Endothelial cell (in vitro differentiated cells): ENCODE data around the gene MUC6. TPM values are rescaled to one million over a fixed set of nuclear protein-coding genes. Genes with fewer than 3 reads are reported as not detected.
A peak's percentile ranks its signal among the peaks of the same experiment; 100 is the strongest.

Source experiments
- DNase-seq: peaks from one replicate; pipeline ENCODE4 v3.0.0; 2021; ENCODE audit warnings: low spot score
- H3K27ac Mint-ChIP-seq: one replicate; pipeline ENCODE4 v1.8.0; 2021; ENCODE audit warnings: mixed read lengths, inconsistent platforms; ENCODE audit not compliant: unreplicated experiment
- H3K27me3 Mint-ChIP-seq: one replicate; pipeline ENCODE4 v1.8.0; 2021; ENCODE audit warnings: mild to moderate bottlenecking, moderate library complexity, mixed read lengths, inconsistent platforms; ENCODE audit not compliant: unreplicated experiment
- H3K36me3 Mint-ChIP-seq: one replicate; pipeline ENCODE4 v1.8.0; 2021; ENCODE audit warnings: mild to moderate bottlenecking, low read depth, mixed read lengths, inconsistent platforms; ENCODE audit not compliant: unreplicated experiment
- H3K4me1 Mint-ChIP-seq: one replicate; pipeline ENCODE4 v1.8.0; 2021; ENCODE audit warnings: mild to moderate bottlenecking, mixed read lengths, inconsistent platforms; ENCODE audit not compliant: unreplicated experiment
- H3K4me3 Mint-ChIP-seq: one replicate; pipeline ENCODE4 v1.8.0; 2021; ENCODE audit warnings: mild to moderate bottlenecking, mixed read lengths, inconsistent platforms; ENCODE audit not compliant: unreplicated experiment
- H3K9me3 Mint-ChIP-seq: one replicate; pipeline ENCODE4 v1.8.0; 2021; ENCODE audit warnings: mixed read lengths, inconsistent platforms; ENCODE audit not compliant: unreplicated experiment
- total RNA-seq: library from RNA; stranded (reverse); fragmentation: NEBNext Ultra II Directional; extraction: Animal tissue kit (Norgen Biotek cat#: 25700); gene quantifications from one replicate; pipeline ENCODE4 v1.2.1, GENCODE V29; 2021; ENCODE audit not compliant: unreplicated experiment
- TF ChIP-seq, protein P1 (sequence below): fragments of 200-600 bp; sonication (generic); IDR thresholded peaks from one replicate; pipeline ENCODE4 v1.5.0; 2021; ENCODE audit warnings: antibody characterized with exemption; ENCODE audit not compliant: unreplicated experiment

Gene MUC6
- total RNA-seq, 1 donor from 2014 or later, result not detected

- Mint-ChIP-seq H3K4me3 (no peak overlapping the region), H3K9me3 (no peaks in the 10 kb centered on the region)
Measured at GRCh38 chr11:1050581-1051355, 14.2 kb upstream of the MUC6 start.

GRCh38 chr11:1049911-1050580 lies 13.5 kb upstream of the MUC6 start:
- no peak for DNase-seq
- Mint-ChIP-seq H3K36me3 (peaks cover 2% of the 10 kb centered on the region), H3K27ac (no peak overlapping the region), H3K4me3 (no peak overlapping the region), H3K4me1 (peaks cover 14% of the 10 kb centered on the region), H3K9me3 (no peaks in the 10 kb centered on the region), H3K27me3 (peaks cover 2% of the 10 kb centered on the region)
- TF ChIP-seq, protein P1, sequence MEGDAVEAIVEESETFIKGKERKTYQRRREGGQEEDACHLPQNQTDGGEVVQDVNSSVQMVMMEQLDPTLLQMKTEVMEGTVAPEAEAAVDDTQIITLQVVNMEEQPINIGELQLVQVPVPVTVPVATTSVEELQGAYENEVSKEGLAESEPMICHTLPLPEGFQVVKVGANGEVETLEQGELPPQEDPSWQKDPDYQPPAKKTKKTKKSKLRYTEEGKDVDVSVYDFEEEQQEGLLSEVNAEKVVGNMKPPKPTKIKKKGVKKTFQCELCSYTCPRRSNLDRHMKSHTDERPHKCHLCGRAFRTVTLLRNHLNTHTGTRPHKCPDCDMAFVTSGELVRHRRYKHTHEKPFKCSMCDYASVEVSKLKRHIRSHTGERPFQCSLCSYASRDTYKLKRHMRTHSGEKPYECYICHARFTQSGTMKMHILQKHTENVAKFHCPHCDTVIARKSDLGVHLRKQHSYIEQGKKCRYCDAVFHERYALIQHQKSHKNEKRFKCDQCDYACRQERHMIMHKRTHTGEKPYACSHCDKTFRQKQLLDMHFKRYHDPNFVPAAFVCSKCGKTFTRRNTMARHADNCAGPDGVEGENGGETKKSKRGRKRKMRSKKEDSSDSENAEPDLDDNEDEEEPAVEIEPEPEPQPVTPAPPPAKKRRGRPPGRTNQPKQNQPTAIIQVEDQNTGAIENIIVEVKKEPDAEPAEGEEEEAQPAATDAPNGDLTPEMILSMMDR, result no peak

More at GRCh38 chr11:1050581-1051355, 14.2 kb upstream of the MUC6 start:
- Mint-ChIP-seq H3K27ac (no peak overlapping the region), H3K27me3 (peaks cover 2% of the 10 kb centered on the region), H3K4me1 (peaks cover 14% of the 10 kb centered on the region), H3K36me3 (no peaks in the 10 kb centered on the region)
- TF ChIP-seq, protein P1, result peak; percentile 87
- DNase-seq, result peak; percentile 79

DNA sequence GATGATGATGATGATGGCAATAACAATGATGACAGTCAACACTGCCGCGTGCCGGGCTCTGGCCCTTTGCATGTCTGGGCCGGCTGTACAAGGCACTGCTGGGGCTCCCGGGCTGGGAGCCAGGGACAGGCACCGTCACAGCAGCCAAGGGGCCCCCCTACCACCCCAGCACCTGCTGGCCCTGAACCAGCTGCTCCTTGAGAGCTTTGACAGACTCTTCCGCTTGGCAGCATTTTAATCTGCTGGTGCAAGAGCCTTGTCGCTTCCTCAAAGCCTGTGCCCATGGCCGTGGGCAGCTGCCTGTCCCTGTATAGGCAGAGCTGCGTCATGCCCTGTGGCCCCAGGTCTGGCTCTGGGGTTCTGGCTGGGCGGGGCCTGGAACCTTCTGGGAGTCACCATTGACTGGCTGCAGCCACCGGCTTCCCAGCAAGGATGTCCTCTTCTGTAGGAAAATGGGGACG lies 12.9 kb upstream of the MUC6 start:
- DNase-seq, result no peak
- H3K27me3 Mint-ChIP-seq, result peaks cover 6% of the 10 kb centered on the region
- no peaks in the 10 kb centered on the region for H3K9me3 Mint-ChIP-seq
- no peak overlapping the region for H3K27ac Mint-ChIP-seq
- no peak overlapping the region for H3K4me3 Mint-ChIP-seq
- TF ChIP-seq, protein P1, result no peak
- peaks cover 5% of the 10 kb centered on the region for H3K36me3 Mint-ChIP-seq
- peaks cover 14% of the 10 kb centered on the region for H3K4me1 Mint-ChIP-seq

- TF ChIP-seq, protein P1, result no peak
- H3K27me3 Mint-ChIP-seq, result peaks cover 7% of the 10 kb centered on the region
- no peaks in the 10 kb centered on the region for H3K9me3 Mint-ChIP-seq
- peaks cover 6% of the 10 kb centered on the region for H3K36me3 Mint-ChIP-seq
- H3K4me3 Mint-ChIP-seq, result no peak overlapping the region
- no peak overlapping the region for H3K27ac Mint-ChIP-seq
- DNase-seq, result no peak
- H3K4me1 Mint-ChIP-seq, result peaks cover 14% of the 10 kb centered on the region
Measured at GRCh38 chr11:1049071-1049405, 12.5 kb upstream of the MUC6 start.
